Body of pancreas (tissue), 4 donors: ENCODE measurements around the gene DNAJC6. TPM values are rescaled to one million over a fixed set of nuclear protein-coding genes. Genes with fewer than 3 reads are reported as not detected.

ENCODE experiments used
- ATAC-seq: fragments of 150-250 bp; one replicate; pipeline ENCODE4 v1.9.1; 2016
- DNase-seq, 4 donors: peaks; one replicate each; pipeline ENCODE4 v3.0.0-alpha.2; 2019
- H3K27ac ChIP-seq, 4 donors: fragments of 200-600 bp; sonication (generic); 1 replicate in 3 of 4; 2 replicates in 1 of 4; pipeline versions ENCODE4 v1.5.1 to v1.6.1; 2016 to 2019; ENCODE audit warnings: mild to moderate bottlenecking in 1 of 4, mixed read lengths in 1 of 4, moderate library complexity in 1 of 4
- H3K27me3 ChIP-seq, 2 donors: fragments of 200-600 bp; sonication (generic); one replicate each; pipeline ENCODE4 v1.6.0; 2016; ENCODE audit warnings: mild to moderate bottlenecking in 1 of 2
- H3K36me3 ChIP-seq, 2 donors: fragments of 200-600 bp; sonication (generic); replicated peaks in 1 of 2; 2 replicates each; pipeline ENCODE4 v1.5.1; 2016; ENCODE audit warnings: low read depth in 2 of 2; ENCODE audit not compliant: insufficient read depth in 1 of 2
- H3K4me1 ChIP-seq: fragments of 200-600 bp; sonication (generic); one replicate; pipeline ENCODE4 v1.6.0; 2016
- H3K4me3 ChIP-seq, 2 donors: fragments of 200-600 bp; sonication (generic); 1 replicate in 1 of 2; 2 replicates in 1 of 2; pipeline ENCODE4 v1.5.1; 2016 to 2019
- H3K9me3 ChIP-seq, 3 donors: fragments of 200-600 bp; sonication (generic); 1 replicate in 2 of 3; 2 replicates in 1 of 3; pipeline ENCODE4 v1.5.1; 2016
- POLR2A ChIP-seq, 3 donors: fragments of 450-650 bp; IDR thresholded peaks; one replicate each; pipeline ENCODE4 v1.6.1; 2016; ENCODE audit warnings: antibody characterized with exemption in 3 of 3, mild to moderate bottlenecking in 2 of 3
- WGBS, 2 donors: methylation state at CpG; one replicate each; pipeline ENCODE4 v1.1.5; 2017; 5-methylcytosine and 5-hydroxymethylcytosine counted together
- intact Hi-C: fragments of 100-400 bp; cut with DNase I; formaldehyde crosslinking; loops from one replicate; pipeline ENCODE4 v1.15.1; 2023
- total RNA-seq, 2 donors: library from RNA; depleted of rRNA; stranded (reverse); fragments of >200 nt; gene quantifications; one replicate each; pipeline ENCODE4 v1.1.0, GENCODE V29; 2016
- TF ChIP-seq, protein P1 (sequence below), 7 experiments: fragments of 450-650 bp in 4 of 7; fragments of 200-600 bp in 3 of 7; sonication (generic) in 3 of 7; IDR thresholded peaks; one replicate each; pipeline ENCODE4 v1.5.1; 2016 to 2019; ENCODE audit warnings: antibody characterized with exemption in 7 of 7

The DNAJC6 gene
- total RNA-seq, 2 donors from 2014 or later, result 0.99 to 2.3 TPM

DNA sequence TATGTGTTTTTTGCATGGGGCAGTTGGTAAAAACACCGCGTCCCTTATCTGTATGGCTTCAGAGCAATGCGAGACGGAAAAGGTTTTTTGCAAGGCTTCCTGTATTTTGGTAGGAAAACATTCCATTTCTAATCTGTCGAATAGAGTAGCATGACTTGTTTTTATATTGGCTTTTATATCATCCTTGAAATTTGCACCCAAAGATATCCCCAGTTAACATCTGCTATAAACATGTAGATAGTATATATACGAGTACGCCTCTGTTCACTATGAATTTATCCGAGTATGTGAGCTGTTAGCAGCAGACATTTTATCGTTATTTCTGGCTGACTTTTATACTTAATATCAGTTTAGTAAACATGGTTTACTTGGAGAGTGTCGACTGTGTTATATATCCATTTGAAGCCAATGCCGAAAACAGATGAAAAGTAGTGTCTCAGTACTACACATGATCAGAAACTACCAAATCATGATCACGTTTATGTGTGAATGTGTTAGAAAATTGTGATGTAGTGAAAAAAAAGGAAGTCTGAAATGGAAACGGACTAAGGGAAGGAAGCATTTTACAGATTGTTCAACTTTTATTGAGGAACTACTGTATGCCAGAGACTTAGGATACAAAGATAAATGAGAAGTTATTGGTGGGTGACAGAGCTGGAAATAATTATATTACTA is 112.1 kb downstream of the DNAJC6 start:
- H3K36me3 ChIP-seq, result no peaks in the 10 kb centered on the region
- peaks cover 38% of the 10 kb centered on the region for H3K4me1 ChIP-seq
- no peaks in the 10 kb centered on the region for H3K27me3 ChIP-seq
- peak overlapping the region; percentile 93 to 98 (median 98) for H3K27ac ChIP-seq
- H3K4me3 ChIP-seq, result peak overlapping the region; percentile 71 to 91
- WGBS, 2 donors, result 0 to 3% methylated on average over 13 of the region's 13 CpGs
- TF ChIP-seq, protein P1, sequence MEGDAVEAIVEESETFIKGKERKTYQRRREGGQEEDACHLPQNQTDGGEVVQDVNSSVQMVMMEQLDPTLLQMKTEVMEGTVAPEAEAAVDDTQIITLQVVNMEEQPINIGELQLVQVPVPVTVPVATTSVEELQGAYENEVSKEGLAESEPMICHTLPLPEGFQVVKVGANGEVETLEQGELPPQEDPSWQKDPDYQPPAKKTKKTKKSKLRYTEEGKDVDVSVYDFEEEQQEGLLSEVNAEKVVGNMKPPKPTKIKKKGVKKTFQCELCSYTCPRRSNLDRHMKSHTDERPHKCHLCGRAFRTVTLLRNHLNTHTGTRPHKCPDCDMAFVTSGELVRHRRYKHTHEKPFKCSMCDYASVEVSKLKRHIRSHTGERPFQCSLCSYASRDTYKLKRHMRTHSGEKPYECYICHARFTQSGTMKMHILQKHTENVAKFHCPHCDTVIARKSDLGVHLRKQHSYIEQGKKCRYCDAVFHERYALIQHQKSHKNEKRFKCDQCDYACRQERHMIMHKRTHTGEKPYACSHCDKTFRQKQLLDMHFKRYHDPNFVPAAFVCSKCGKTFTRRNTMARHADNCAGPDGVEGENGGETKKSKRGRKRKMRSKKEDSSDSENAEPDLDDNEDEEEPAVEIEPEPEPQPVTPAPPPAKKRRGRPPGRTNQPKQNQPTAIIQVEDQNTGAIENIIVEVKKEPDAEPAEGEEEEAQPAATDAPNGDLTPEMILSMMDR (IDR thresholded peaks at IDR 0.05), result no peak
- TF ChIP-seq POLR2A (IDR thresholded peaks at IDR 0.05), result no peak
- ATAC-seq (no peak), DNase-seq (no peak)
- no peaks in the 10 kb centered on the region for H3K9me3 ChIP-seq
- intact Hi-C loops, result no loop called here

DNA sequence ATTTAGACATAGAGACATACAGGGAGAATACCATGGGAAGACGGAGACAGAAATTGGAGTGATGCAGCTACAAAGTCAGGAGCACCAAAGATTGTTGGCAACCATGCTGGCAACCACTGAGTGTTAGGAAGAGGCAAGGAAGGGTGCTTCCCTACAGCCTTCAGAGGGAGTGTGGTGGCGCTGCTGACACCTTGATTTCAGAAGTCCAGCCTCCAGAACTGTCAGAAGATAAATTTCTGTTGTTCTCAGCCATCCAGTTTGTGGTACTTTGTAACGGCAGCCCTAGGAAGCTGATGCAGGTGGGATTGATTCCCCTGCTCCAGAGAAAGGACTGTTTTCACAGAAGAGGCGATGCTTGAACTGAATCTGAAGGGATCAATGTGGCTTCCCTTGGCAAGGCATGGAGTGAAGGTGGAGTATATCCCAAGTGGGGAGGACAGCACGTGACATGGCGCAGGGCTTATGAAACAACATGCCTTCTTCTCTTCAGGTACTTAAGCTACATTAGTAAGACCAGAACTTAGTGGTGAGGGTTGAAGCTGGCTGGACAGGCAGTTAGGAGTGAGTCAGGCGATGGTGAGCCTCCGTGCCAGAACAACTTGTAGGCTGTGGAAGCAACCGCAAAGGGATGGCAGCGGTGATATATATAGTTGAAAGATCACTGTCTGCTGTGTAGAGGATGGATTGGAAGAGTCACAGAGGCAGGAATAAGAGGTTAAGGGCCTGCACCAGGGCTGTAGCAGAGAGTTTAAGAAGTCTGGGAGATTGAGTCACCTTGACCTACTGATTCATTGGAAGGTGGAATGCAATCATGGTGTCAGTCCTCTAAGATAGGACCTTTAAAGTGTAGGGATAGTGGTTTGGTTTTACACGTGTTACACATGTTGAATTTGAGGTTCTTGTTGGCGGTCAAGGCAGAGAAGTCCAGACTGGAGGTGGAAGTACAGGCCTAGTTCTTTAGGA is 113.2 kb downstream of the DNAJC6 start:
- no peak for ATAC-seq
- H3K4me1 ChIP-seq, result peaks cover 38% of the 10 kb centered on the region
- no peaks in the 10 kb centered on the region for H3K27me3 ChIP-seq
- no peaks in the 10 kb centered on the region for H3K9me3 ChIP-seq
- peaks cover 0 to 3% of the 10 kb centered on the region in 2 donors for H3K36me3 ChIP-seq
- TF ChIP-seq, protein P1 (IDR thresholded peaks at IDR 0.05), result no peak
- TF ChIP-seq POLR2A (IDR thresholded peaks at IDR 0.05), result no peak
- H3K27ac ChIP-seq, result peak overlapping the region in 1 of 4 donors; percentile 98
- intact Hi-C loops, result no loop called here
- no peak overlapping the region for H3K4me3 ChIP-seq
- 87 to 88% methylated on average over 12 of the region's 12 CpGs for WGBS, 2 donors
- DNase-seq, result no peak

DNA sequence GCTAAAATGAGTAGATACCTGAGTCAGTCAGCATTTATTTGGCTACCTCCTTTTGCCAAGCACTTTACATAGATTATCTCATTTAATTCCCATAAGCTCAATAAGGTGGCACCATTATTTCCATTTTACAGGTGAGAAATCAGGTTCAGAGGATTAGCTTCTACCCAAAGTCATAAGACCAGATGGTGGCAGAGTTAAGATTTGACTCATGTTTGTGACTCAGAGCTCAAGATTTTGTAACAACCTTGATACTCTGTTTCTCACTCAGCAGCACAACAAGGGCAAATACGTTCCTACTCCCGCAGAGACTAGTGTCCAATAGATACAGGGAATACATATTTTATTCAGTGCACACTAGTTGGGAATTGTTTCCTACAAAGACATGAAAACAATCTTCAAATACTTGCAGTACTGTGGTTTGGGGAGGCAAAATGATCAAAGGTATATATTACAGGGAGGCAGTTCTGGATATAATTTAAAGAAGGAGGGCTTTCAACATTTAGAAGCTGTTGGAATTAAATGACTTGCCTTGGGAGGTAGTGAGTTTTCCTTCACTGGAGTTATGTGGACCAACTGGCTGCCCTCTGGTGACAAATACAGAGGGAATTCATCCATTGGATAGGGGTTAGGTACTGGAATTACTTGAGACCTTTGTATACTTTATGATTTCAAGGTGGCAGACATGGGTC is 114.7 kb downstream of the DNAJC6 start:
- TF ChIP-seq, protein P1 (IDR thresholded peaks at IDR 0.05), result no peak
- TF ChIP-seq POLR2A (IDR thresholded peaks at IDR 0.05), result no peak
- intact Hi-C loops, result no loop called here
- peaks cover 37% of the 10 kb centered on the region for H3K4me1 ChIP-seq

DNA sequence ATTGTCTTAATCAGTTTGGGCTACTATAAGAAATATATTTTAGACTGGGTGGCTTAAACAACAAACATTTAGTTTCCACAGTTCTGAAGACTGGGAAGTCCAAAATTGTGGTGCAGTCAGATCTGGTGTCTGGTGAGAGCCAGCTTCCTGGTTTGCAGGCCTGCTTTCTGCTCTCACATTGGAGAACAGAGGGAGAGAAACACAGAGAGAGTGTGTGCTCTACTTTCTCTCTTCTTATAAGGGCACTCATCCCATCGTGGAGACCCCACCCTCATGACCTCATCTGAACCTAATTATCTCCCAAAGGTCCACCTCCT is 115.2 kb downstream of the DNAJC6 start:
- intact Hi-C loops, result no loop called here

More for the DNA sequence above, 114.7 kb downstream of the DNAJC6 start:
- 35 to 41% methylated on average over 2 of the region's 2 CpGs for WGBS, 2 donors
- Histone ChIP-seq H3K9me3 (no peaks in the 10 kb centered on the region), H3K36me3 (peaks cover 0 to 7% of the 10 kb centered on the region in 2 donors), H3K27me3 (no peaks in the 10 kb centered on the region), H3K27ac (peak overlapping the region in 2 of 4 donors; percentile 9 to 10), H3K4me3 (no peak overlapping the region)
- DNase-seq, result peak in 1 of 4 donors; percentile 17
- no peak for ATAC-seq

More for the DNA sequence above, 115.2 kb downstream of the DNAJC6 start:
- H3K27me3 ChIP-seq, result no peaks in the 10 kb centered on the region
- TF ChIP-seq POLR2A (IDR thresholded peaks at IDR 0.05), result no peak
- TF ChIP-seq, protein P1 (IDR thresholded peaks at IDR 0.05), result no peak
- H3K9me3 ChIP-seq, result no peaks in the 10 kb centered on the region
- H3K36me3 ChIP-seq, result peaks cover 0 to 7% of the 10 kb centered on the region in 2 donors
- ATAC-seq (no peak), DNase-seq (no peak)
- H3K27ac ChIP-seq, result peak overlapping the region in 1 of 4 donors; percentile 9
- 74 to 88% methylated on average over 1 of the region's 1 CpG for WGBS, 2 donors
- H3K4me3 ChIP-seq, result no peak overlapping the region
- H3K4me1 ChIP-seq, result peaks cover 32% of the 10 kb centered on the region
